ENCODE results near the gene CYBB. TPM values are rescaled to one million over a fixed set of nuclear protein-coding genes. Genes with fewer than 3 reads are reported as not detected.

Gene CYBB
- total and polyA plus RNA-seq, 4 donors = 16.2 to 110 (median 74.3) TPM

GRCh38 chrX:37824491-37825214 lies 44.8 kb downstream of the CYBB start:
- Histone ChIP-seq H3K27me3 (ENCODE audit: control insufficient read depth in 3 of 3, insufficient read depth in 3 of 3, low read length in 2 of 3) (peaks cover 0 to 27% (median 8%) of the 10 kb centered on the region in 3 donors), H3K4me1 (ENCODE audit: control insufficient read depth in 5 of 5, insufficient read depth in 5 of 5, low read length in 5 of 5) (peaks cover 0 to 8% (median 0%) of the 10 kb centered on the region in 5 donors), H3K9me3 (ENCODE audit: control insufficient read depth in 4 of 4, insufficient read depth in 3 of 4, low read length in 3 of 4) (no peaks in the 10 kb centered on the region), H3K4me3 (no peak overlapping the region), H3K9ac (ENCODE audit: insufficient read depth in 1 of 2, low read length in 2 of 2) (no peak overlapping the region), H3K27ac (ENCODE audit: low read depth in 1 of 2, low read length in 1 of 2) (no peak overlapping the region), H3K36me3 (ENCODE audit: control insufficient read depth in 4 of 4, insufficient read depth in 4 of 4, low read length in 4 of 4) (no peaks in the 10 kb centered on the region)
- ATAC-seq (ENCODE audit: insufficient read depth, low FRiP score) (no peak), DNase-seq (peak; percentile 20 to 82 (median 75))
- WGBS, 2 donors = 47 to 74% methylated on average over 1 of the region's 1 CpG
- no peak for TF ChIP-seq CTCF (IDR thresholded peaks at IDR 0.05; ENCODE audit: control extremely low read depth, extremely low read depth)

- H3K9me3 ChIP-seq (ENCODE audit: control insufficient read depth in 4 of 4, insufficient read depth in 3 of 4, low read length in 3 of 4) = no peaks in the 10 kb centered on the region
- H3K27ac ChIP-seq (ENCODE audit: low read depth in 1 of 2, low read length in 1 of 2) = no peak overlapping the region
- ATAC-seq (ENCODE audit: insufficient read depth, low FRiP score) (no peak), DNase-seq (peak; percentile 19 to 65 (median 59))
- WGBS, 2 donors = 1 to 11% methylated on average over 3 of the region's 3 CpGs
- TF ChIP-seq CTCF (IDR thresholded peaks at IDR 0.05; ENCODE audit: control extremely low read depth, extremely low read depth) = peak; percentile 84
- H3K4me3 ChIP-seq = no peak overlapping the region
- no peaks in the 10 kb centered on the region for H3K36me3 ChIP-seq (ENCODE audit: control insufficient read depth in 4 of 4, insufficient read depth in 4 of 4, low read length in 4 of 4)
- peaks cover 0 to 8% (median 0%) of the 10 kb centered on the region in 5 donors for H3K4me1 ChIP-seq (ENCODE audit: control insufficient read depth in 5 of 5, insufficient read depth in 5 of 5, low read length in 5 of 5)
- no peak overlapping the region for H3K9ac ChIP-seq (ENCODE audit: insufficient read depth in 1 of 2, low read length in 2 of 2)
- H3K27me3 ChIP-seq (ENCODE audit: control insufficient read depth in 3 of 3, insufficient read depth in 3 of 3, low read length in 2 of 3) = peaks cover 0 to 24% (median 6%) of the 10 kb centered on the region in 3 donors
These were observed 45.5 kb downstream of the CYBB start for GRCh38 chrX:37825215-37825842.

- 15 to 22% methylated on average over 1 of the region's 1 CpG for WGBS, 2 donors
- no peak overlapping the region for H3K9ac ChIP-seq (ENCODE audit: insufficient read depth in 1 of 2, low read length in 2 of 2)
- ATAC-seq (ENCODE audit: insufficient read depth, low FRiP score) = no peak
- H3K36me3 ChIP-seq (ENCODE audit: control insufficient read depth in 4 of 4, insufficient read depth in 4 of 4, low read length in 4 of 4) = no peaks in the 10 kb centered on the region
- peaks cover 0 to 15% (median 9%) of the 10 kb centered on the region in 3 donors for H3K27me3 ChIP-seq (ENCODE audit: control insufficient read depth in 3 of 3, insufficient read depth in 3 of 3, low read length in 2 of 3)
- H3K9me3 ChIP-seq (ENCODE audit: control insufficient read depth in 4 of 4, insufficient read depth in 3 of 4, low read length in 3 of 4) = no peaks in the 10 kb centered on the region
- peaks cover 0 to 4% (median 0%) of the 10 kb centered on the region in 5 donors for H3K4me1 ChIP-seq (ENCODE audit: control insufficient read depth in 5 of 5, insufficient read depth in 5 of 5, low read length in 5 of 5)
- TF ChIP-seq CTCF (IDR thresholded peaks at IDR 0.05; ENCODE audit: control extremely low read depth, extremely low read depth) = no peak
- DNase-seq = no peak
- H3K4me3 ChIP-seq = no peak overlapping the region
- H3K27ac ChIP-seq (ENCODE audit: low read depth in 1 of 2, low read length in 1 of 2) = no peak overlapping the region
These were observed 49.9 kb downstream of the CYBB start for GRCh38 chrX:37829721-37830120.

Measured in lung (tissue), 12 donors.